Pons (tissue), 1 donor: ENCODE data around the gene NKIRAS2.

ENCODE experiments used
- DNase-seq: peaks from one replicate; pipeline ENCODE4 v3.0.0-alpha.2; 2016; ENCODE audit warnings: low spot score

NKIRAS2 gene

DNA sequence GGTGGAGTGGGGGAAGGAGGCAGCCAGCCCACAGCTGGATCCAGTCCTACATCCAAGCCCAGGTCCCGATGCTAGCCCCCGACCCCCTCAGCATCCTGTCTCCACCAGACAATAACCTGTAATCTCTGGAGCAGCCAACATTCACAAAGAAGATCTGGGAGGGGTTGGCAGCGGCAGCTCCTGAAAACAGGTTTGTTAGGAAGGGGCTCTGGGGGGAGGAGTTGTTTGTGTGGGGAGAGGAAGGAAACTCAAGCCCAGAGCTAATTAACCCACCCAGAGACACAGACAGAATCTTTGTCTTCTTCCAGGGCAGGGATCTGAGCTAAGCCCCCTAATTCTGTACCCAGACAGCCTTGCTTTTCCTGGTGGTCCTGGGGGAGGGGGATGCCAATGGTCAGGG, 35.1 kb downstream of the NKIRAS2 start:
- DNase-seq: no peak

DNA sequence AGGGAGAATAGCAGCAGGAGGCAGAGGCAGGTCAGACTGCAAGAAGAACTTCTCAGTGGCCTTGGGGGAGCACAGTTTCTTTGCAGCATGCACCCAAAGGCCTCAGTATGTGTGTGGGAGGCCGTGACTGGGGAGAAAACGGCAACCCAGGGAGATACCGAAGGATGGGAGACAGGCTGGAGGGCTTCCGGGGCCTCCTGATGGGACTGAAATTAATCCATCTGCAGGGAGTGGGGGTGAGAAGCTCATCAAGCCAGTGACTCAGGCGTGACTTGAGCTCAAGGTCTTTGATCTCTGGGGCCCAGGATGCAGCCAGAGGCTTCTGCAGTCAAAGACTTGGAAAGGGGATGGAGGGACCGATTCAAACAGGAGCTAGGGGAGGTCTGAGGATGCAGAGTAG, 35.6 kb downstream of the NKIRAS2 start:
- DNase-seq: no peak

DNA sequence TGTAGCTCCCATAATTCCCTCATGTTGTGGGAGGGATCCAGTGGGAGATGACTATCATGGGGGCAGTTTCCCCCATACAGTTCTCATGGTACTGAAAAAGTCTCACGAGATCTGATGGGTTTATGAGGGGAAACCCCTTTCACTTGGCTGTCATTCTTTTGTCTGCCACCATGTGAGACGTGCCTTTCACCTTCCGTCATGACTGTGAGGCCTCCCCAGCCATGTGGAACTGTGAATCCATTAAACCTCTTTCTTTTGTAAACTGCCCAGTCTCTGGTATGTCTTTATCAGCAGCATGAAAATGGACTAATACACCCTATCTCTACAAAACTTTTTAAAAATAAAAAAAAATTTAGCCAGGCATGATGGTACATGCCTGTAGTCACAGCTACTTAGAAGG, 36.7 kb downstream of the NKIRAS2 start:
- DNase-seq: no peak

DNA sequence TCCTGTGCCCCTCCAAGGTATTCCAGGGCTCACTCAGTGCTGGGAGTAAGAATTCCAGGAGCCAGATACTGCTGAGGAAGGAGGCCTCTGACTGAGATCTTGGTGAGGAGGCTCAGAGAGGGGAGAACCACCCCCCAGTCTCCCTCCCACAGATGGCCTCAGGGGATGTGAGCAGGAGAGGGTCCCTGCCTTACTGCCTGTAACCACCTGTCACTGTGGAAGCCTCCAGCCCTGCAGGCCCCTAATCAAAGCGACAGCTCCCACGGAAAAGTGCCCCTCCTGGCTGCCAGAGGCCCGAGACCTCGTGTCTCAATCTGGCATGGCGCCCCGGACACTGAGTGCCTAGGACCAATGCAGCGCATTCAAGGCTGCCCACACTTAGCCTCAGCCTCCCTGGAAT, 38.2 kb downstream of the NKIRAS2 start:
- DNase-seq: no peak

DNA sequence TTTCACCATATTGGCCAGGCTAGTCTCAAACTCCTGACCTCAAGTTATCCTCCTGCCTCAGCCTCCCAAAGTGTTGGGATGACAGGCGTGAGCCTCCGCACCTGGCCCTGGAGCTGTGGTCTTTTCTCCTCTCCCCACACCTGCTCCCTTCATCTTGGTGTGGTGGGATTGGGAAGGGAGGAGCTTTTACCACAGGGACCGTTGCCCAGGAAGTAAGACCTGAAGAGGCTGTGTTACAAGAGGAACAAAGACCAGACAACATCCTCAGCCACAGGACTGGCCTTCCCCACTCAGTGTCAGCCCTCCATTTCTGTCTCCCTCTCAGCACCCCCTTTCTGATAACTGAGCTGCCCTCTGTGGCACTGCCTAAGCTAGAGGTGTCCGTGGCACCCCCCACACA, 39.9 kb downstream of the NKIRAS2 start:
- DNase-seq: no peak

DNA sequence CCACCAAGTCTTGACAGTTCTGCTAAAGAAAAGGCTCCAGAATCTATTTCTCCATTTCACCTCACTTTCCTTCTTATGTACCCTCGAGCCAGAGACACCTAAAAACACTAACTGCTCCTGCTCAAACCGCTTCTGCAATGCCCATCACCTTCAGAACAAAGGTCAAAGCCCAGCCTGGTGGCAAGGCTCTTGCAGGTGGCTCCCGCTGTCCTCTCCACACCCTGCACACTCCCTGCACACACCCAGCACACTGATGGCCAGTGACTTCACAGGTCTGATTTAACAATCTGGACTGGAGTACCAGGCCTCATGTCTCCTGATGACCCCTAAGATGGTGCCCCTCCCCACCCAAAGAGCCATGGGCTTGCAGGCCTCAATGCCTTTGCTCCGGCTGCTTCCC, 40.3 kb downstream of the NKIRAS2 start:
- no peak for DNase-seq

DNA sequence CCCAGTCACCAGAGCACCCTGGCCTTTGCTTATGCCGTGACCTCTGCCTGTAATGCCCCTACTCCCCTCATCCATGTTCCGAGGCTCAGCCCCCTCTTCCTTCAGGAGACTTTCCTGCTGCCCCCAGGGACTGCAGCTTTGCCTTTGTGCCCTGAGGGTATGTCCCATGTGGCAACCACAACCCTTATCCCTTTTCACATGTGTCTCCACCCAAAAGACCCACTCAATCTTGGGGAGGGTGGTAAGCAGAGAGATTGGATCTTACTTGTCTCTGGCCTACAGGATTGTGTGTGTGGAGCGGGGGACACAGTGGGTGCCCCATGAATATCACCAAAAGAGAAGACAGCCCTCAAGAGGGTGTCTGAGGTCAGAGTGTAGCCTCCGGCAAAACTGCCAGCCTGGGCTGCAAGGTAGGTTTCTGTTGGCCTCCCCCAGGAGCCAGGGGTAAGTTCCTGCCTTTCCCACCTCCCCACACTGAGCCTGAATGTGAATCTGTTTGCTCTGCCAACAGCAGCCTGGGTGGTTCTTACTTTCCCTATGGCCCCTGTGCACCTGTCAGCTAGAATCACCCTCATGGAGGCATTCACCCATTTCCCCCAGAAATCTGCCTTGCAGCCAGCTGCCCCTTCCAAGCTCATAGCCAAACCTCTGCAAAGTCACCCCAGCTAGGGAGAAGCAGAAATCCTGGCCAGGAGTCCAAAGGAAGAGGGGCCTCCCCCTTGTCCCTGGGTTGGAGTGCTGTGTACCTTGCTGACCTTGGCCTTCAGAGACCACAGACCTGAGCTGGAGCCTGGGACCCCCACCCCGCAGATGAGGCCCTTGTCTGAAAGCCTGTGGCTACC, 42.0 kb downstream of the NKIRAS2 start:
- no peak for DNase-seq

DNA sequence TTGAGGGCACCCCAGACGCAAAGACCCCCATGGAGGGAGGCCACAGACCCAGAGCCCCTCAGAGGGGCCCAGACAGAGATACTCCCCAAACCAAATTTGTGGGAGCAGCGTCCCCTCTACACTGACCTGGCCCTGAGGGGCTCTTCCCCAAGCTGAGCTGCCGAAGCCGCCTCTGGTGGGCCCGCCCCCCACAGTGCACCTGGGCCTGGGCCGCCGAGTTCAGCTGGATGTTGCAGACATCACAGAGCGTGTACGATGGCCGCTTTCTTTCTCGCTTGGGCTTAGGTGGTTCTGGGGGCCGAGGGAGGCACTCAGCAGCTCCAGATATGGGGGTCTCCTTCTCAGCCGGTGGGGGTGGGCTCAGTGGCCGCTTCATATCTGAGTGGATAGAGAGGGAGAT, 42.8 kb downstream of the NKIRAS2 start:
- no peak for DNase-seq

DNA sequence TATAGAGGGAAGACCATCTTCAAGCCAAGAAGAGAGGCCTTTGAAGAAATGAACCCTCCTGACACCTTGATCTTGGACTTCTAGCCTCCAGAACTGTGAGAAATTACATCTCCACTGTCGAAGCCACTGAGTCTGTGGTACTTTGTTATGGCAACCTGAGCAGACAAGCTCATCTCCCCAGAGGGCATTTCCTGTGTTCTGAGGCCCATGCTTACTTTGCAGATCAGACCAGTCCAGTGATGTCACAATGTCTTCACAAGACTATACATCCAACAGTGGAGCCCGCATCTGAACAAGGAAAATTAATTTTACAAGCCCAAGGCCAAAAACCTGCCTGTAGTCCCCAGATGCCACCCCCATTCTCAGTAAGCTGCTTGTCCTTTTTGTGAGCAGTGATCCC, 45.3 kb downstream of the NKIRAS2 start:
- no peak for DNase-seq

DNA sequence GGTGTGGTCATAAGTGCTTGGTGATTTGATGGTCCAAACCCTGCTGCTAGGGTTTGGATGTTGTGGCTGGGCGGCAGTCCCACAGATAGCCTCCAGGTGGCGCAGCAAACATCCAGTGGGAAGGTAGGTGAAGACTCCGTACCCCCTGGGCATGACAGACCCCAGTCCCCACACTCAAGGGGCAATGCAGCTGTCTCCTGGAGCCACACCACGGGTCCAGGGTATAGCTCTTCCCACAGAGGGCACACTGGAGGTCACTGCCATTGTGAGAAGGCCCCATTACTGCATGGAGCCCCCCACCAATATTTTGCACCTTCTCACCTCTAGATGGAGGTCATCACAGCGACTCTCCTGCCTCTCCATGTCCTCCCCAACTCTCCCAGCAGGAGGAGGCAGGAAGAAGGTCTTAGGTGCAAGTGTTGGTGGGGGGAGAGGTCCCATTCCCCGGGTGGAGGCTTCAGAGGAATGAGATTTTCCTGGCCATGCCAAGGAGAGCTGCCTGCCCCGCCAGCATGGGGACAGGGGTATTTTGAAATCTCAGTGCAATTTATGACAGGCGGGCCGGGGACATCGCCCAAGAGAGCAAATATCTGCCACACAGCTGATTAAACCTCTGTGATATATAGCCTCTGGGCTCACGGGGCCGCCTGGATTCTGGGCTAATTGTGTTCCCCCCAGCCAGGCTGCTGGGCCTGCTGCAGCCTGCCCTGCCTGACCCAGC, 47.6 kb downstream of the NKIRAS2 start:
- DNase-seq: peak; percentile 37

DNA sequence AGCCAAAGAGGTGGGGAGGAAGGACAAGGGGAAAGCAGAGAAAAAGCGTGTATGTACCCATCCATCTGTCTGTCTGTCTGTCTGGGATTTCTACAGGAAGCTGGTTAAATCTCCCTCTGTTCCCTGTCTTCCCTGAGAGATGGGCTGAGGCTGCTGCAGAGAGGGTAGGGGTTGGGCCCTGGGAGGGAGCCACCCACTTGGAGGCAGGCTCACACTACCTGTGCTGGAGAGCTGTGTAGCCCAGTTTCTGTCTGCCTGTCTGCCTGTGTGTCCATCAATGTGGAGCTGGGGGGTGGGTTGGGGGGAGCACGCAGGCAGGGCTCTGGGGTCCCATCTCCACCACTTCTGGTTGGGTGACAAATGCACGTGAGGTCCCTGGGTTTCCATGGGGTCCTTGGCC, 49.1 kb downstream of the NKIRAS2 start:
- DNase-seq: no peak

DNA sequence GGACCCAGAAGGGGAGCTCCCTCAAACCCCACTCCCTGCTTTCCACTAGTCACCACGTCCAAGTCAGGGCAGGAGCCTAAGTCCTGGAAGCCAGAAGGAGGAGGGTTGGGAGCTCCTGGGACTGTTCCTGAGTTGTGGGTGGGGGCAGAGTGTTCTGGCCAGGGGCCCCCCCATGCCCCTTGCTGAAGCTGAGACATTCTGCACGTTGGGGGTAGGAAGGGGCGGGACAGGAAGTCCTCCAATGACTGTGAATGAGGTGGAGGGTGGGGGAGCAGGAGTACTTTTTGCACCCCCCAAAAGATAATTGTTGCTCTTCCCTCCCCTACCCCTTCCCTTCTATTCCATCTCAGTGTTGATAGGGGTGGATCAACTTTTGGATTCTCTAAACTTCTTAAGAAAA, 51.9 kb downstream of the NKIRAS2 start:
- no peak for DNase-seq

DNA sequence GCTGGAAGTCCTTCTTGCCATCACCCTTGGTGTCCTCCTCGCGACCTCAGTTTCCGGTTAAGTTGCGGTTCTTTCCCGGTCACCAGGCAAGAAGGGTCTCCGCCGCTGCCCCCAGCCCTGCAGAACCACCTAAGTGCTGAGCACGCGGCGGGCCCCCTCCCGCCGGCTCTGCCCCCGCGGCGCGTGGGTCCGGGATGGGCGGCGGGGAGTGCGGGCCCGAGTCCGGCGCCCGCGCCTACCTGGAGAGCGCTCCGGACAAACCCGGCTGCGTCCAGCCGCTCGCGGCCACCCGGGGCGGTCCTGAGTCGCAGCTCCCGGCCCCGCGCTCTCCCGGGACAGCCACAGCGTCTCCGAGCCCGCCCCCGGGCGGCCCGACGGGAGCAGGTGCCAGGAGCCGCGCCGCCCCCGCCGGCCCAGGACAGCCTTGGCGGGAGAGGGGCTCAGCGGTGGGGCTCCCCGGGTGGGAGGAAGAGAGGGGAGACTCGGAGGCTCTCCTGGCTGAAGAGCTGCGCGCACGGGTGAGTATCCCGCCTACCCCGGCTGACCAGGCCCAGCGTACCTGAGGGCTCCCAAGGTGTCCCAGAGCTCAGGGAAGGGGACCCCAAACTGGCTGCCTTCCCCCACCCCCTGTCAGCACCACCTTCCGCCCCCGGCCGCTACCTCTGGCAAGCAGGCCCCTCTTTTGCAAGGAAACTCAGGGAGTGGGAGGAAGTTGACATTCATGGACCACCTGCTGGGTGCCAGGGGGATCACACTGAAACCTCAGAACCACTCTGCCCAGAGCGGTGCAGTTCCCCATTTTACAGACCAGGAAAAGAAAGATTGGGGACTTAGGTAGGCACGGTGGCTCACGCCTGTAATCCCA, 52.7 kb downstream of the NKIRAS2 start:
- DNase-seq: no peak
